HFF-Myc (cell line): ENCODE results near the gene GNPTAB.

Experiments used
- DNase-seq: peaks from one replicate; pipeline ENCODE4 v3.0.0-alpha.2; 2011; ENCODE audit warnings: low read depth; ENCODE audit errors: extremely low read depth
- H3K4me3 ChIP-seq: replicated peaks from 2 replicates; pipeline ENCODE4 v1.5.1; 2011; ENCODE audit warnings: low read depth, mild to moderate bottlenecking, control low read depth, low read length
- TF ChIP-seq, protein P1 (sequence below): IDR thresholded peaks from 2 replicates; pipeline ENCODE4 v1.5.1; 2012; ENCODE audit warnings: mild to moderate bottlenecking, low read depth, low read length, control low read depth; ENCODE audit errors: missing control alignments

GNPTAB gene

DNA sequence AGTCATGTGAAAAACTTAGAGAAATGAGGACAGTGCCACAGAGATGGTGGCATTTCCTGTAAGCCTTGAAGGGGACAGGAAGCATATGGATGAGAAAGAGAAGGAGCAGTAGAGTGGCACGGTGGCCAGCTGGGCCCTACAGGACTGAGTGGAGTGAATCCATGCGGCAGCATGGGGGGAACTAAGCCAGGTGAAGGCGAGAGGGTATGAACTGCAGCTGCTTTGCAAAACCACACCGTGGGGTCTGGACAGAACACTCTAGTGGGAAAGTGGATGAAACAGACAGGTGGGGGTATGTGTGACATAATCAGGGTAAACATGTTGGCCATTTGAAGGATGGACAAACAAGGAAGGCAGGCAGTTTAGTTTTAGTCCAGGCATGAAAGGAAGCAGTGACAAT lies 81.1 kb downstream of the GNPTAB start:
- TF ChIP-seq, protein P1, sequence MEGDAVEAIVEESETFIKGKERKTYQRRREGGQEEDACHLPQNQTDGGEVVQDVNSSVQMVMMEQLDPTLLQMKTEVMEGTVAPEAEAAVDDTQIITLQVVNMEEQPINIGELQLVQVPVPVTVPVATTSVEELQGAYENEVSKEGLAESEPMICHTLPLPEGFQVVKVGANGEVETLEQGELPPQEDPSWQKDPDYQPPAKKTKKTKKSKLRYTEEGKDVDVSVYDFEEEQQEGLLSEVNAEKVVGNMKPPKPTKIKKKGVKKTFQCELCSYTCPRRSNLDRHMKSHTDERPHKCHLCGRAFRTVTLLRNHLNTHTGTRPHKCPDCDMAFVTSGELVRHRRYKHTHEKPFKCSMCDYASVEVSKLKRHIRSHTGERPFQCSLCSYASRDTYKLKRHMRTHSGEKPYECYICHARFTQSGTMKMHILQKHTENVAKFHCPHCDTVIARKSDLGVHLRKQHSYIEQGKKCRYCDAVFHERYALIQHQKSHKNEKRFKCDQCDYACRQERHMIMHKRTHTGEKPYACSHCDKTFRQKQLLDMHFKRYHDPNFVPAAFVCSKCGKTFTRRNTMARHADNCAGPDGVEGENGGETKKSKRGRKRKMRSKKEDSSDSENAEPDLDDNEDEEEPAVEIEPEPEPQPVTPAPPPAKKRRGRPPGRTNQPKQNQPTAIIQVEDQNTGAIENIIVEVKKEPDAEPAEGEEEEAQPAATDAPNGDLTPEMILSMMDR = no peak
- H3K4me3 ChIP-seq = no peak overlapping the region
- no peak for DNase-seq

DNA sequence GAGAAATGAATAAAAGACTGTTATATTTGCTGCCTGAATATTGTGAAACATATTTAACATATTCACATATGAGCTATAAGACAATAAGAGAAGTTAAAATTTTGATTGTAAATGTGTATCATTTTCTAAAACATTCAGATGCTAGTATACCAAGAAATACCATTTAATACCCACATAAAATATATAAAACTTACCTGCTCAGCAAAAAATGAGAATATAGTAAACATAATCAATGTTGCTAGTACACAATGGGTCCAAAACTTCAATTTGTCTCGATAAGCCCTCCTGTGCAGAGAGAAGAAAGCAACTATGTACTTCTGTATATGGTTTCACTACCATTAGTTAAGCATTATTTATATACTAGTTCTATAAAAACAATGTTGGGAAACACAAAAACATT lies 81.9 kb downstream of the GNPTAB start:
- no peak overlapping the region for H3K4me3 ChIP-seq

GRCh38 chr12:101747697-101748096 lies 83.1 kb downstream of the GNPTAB start:
- DNase-seq = no peak
- TF ChIP-seq, protein P1 = no peak
- H3K4me3 ChIP-seq = no peak overlapping the region

More for the DNA sequence above, 81.9 kb downstream of the GNPTAB start:
- DNase-seq = no peak
- TF ChIP-seq, protein P1 = no peak

DNA sequence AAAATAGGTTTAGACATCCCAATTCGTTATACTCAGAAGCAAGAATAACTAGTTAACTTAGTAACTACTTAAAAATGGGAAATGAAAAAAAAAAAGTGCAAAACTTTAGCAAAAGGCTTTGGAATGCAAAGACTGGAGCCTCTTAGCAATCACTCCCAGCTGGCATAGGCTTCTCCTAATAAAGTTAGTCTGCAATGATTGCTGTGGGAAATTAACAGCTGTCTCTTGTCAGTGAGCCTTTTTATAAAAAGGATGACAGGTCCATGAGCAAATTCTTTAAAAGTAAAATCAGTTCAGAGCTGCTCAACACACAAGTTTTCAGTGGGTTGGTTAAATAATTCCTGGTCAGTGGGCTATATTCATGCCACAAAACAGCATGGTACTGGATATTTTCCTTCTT lies 84.1 kb downstream of the GNPTAB start:
- DNase-seq = no peak

DNA sequence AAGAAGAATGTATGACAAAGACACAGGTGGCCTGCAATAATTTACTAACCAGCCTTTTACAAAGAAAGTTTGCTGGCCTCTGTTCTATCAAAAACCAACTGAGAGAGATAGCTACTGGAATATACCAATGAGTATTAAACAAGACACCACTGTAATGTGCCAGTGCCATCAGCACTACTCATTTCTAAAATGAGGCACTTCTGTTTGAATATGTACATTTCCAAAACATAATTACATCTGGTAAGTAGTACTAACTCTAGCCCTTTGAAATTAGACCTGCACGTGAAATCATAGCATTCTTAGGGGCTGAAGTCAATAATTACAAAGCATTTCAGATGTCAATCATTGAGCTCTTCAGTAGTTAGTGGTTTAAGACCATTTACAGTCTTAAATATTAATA lies 84.6 kb downstream of the GNPTAB start:
- DNase-seq = no peak
- TF ChIP-seq, protein P1 = no peak
- H3K4me3 ChIP-seq = no peak overlapping the region

More for the DNA sequence above, 84.1 kb downstream of the GNPTAB start:
- TF ChIP-seq, protein P1 = no peak
- H3K4me3 ChIP-seq = no peak overlapping the region

DNA sequence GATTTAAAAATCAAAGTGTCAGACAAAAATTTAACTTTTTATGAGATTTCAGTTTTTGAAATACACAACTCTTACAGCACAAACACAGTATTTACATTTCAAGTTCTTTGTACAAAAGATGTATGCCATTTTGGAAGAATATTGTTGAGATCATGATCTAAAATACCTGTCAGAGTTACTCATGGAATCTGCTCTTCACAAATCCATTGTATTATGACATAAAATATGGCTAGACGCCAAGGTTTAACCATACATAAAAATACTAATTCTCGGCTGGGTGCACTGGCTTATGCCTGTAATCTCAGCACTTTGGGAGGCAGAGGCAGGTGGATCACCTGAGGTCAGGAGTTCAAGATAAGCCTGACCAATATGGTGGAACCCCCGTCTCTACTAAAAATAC lies 85.3 kb downstream of the GNPTAB start:
- no peak overlapping the region for H3K4me3 ChIP-seq
- no peak for DNase-seq
- TF ChIP-seq, protein P1 = no peak
